Measurements from ENCODE around the gene PDIA5. TPM values are rescaled to one million over a fixed set of nuclear protein-coding genes. Genes with fewer than 3 reads are reported as not detected.
"Not testable (repeated sequence)": the region's sequence is repeated elsewhere in the genome, so short reads cannot be mapped to it uniquely, and the experiment has no call there.

Gene PDIA5
- polyA plus RNA-seq, 2 donors = 3.1 to 5.9 TPM

DNA sequence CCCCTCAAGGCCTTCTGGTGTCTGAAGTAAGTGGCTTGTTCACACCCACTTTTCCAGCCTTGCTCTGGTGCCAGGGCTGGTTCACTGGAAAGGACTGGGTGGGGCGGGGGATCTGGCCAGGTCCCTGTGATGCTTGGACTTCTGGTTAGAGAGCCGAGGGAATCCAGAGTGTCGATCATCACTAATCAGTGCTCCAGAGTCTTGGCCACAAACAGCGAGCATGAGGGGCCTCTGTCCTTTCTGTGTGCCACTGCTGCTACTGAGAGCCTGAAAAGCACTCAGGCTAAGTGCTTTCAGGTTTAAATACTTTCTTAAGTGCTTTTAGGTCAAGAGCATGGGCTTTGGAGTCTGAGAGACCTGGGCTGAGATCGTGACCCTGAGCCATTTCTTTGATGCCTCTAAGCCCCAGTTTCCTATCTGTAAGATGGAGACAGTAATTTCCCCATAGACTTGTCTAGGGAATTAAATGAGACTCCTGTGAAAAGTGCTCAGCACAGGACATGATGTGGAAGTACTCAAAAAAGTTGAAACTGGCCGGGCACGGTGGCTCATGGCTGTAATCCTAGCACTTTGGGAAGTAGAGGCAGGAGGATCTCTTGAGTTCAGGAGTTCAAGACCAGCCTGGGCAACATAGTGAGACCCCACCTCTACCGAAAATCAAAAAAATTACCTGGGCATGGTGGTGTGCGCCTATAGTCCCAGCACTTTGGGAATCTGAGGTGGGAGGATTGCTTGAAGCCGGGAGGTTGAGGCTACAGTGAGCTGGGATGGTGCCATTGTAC is 81.1 kb downstream of the PDIA5 start:
- Histone ChIP-seq H3K4me1 (ENCODE audit: control insufficient read depth in 2 of 2, insufficient read depth in 2 of 2, low read length in 1 of 2) (peaks cover 0 to 2% of the 10 kb centered on the region in 2 donors), H3K9me3 (ENCODE audit: control insufficient read depth in 2 of 2, insufficient read depth in 1 of 2, low read depth in 1 of 2, low read length in 1 of 2) (no peaks in the 10 kb centered on the region), H3K27me3 (ENCODE audit: control insufficient read depth in 1 of 2, insufficient read depth in 2 of 2, low read length in 2 of 2) (no peaks in the 10 kb centered on the region), H3K4me3 (ENCODE audit: low read depth in 1 of 2, low read length in 2 of 2) (no peak overlapping the region), H3K27ac (ENCODE audit: low read depth in 2 of 2, low read length in 1 of 2) (no peak overlapping the region), H3K36me3 (ENCODE audit: control insufficient read depth in 2 of 2, insufficient read depth in 2 of 2, low read length in 1 of 2) (peaks cover 12 to 19% of the 10 kb centered on the region in 2 donors)
- WGBS, 2 donors = 94 to 98% methylated on average over 10 of the region's 10 CpGs

DNA sequence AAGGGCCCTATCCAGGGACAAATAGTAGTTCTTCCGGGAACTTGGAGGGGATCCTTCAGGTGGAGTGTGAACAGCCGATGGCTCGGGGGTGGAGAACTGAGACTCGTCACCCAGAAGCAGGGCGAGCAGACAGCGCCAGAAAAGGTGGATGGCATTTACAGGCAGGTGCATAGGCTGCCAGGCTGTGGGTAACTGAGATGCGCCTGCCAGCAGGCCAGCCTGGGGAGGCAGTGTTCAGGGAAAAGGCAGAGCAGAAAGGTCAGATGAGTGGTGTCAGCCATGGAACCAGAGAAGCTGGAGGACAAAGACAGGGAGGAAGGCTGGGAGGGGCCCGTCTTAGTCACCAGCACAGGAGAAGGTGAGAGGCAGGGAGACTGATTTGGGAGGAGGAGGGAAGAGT is 81.9 kb downstream of the PDIA5 start:
- peaks cover 12 to 19% of the 10 kb centered on the region in 2 donors for H3K36me3 ChIP-seq (ENCODE audit: control insufficient read depth in 2 of 2, insufficient read depth in 2 of 2, low read length in 1 of 2)
- H3K4me3 ChIP-seq (ENCODE audit: low read depth in 1 of 2, low read length in 2 of 2) = no peak overlapping the region
- no peak overlapping the region for H3K27ac ChIP-seq (ENCODE audit: low read depth in 2 of 2, low read length in 1 of 2)
- H3K27me3 ChIP-seq (ENCODE audit: control insufficient read depth in 1 of 2, insufficient read depth in 2 of 2, low read length in 2 of 2) = no peaks in the 10 kb centered on the region
- H3K9me3 ChIP-seq (ENCODE audit: control insufficient read depth in 2 of 2, insufficient read depth in 1 of 2, low read depth in 1 of 2, low read length in 1 of 2) = no peaks in the 10 kb centered on the region
- peaks cover 0 to 2% of the 10 kb centered on the region in 2 donors for H3K4me1 ChIP-seq (ENCODE audit: control insufficient read depth in 2 of 2, insufficient read depth in 2 of 2, low read length in 1 of 2)
- WGBS, 2 donors = 90 to 95% methylated on average over 8 of the region's 8 CpGs

DNA sequence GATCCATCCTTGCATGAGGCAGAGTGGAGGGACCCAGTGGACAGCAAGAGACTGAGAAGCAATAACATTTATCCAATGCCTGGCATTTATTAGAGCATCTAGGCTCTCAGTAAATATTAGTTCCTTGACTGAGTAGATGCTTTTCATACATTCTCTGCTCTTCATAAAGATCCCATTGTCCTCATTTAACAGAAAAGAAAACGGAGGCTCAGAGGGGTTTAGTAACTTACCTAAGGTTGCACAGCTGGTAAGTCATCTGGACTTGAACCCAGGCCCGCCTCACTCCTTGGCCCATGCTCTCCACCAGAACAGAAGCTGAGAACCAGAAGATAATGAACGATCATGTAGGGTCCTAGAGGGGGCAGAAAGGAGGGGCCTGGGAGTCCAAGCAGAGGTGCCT is 82.7 kb downstream of the PDIA5 start:
- 94% methylated on average over 3 of the region's 3 CpGs for WGBS, 2 donors
- H3K4me3 ChIP-seq (ENCODE audit: low read depth in 1 of 2, low read length in 2 of 2) = no peak overlapping the region
- H3K27ac ChIP-seq (ENCODE audit: low read depth in 2 of 2, low read length in 1 of 2) = no peak overlapping the region
- H3K9me3 ChIP-seq (ENCODE audit: control insufficient read depth in 2 of 2, insufficient read depth in 1 of 2, low read depth in 1 of 2, low read length in 1 of 2) = no peaks in the 10 kb centered on the region
- peaks cover 13 to 19% of the 10 kb centered on the region in 2 donors for H3K36me3 ChIP-seq (ENCODE audit: control insufficient read depth in 2 of 2, insufficient read depth in 2 of 2, low read length in 1 of 2)
- H3K4me1 ChIP-seq (ENCODE audit: control insufficient read depth in 2 of 2, insufficient read depth in 2 of 2, low read length in 1 of 2) = peaks cover 0 to 2% of the 10 kb centered on the region in 2 donors
- H3K27me3 ChIP-seq (ENCODE audit: control insufficient read depth in 1 of 2, insufficient read depth in 2 of 2, low read length in 2 of 2) = no peaks in the 10 kb centered on the region

DNA sequence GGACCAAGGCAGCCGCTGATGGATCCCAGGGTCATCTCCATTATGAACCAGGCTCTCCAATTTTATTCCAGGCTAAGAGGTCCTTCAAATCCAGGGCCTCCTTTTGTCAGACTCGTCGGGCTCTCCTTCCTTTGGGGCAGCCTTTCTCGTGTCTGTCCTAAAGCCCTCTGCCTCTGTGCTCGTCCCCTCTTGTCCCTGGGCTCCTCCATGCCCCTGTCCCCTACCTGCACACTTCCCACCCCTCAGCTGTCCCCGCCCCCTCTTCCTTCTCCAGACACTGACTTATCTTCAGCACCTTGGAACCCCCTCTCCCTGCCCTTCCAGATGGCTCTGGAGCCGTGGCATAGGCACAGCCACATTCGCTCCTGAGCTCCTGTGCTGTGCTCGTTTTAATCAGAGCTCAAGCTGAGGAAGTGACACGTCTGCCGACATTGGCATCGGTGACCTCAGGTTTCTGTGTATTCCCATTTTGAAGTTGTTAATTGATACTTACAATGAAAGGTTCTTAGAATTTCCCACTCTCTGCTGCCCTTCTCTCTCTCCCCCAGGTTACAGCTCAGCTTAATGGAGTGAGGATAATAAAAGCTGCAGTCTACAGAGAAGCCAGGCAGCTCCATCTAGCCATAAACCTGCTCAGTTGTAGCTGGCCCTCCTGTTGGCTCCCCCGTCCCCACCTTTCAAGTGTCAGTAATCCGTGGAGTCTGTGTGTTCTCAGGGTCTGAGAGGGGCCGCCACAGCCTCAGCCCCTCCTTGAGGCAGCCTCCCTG is 83.8 kb downstream of the PDIA5 start:
- H3K4me1 ChIP-seq (ENCODE audit: control insufficient read depth in 2 of 2, insufficient read depth in 2 of 2, low read length in 1 of 2) = peaks cover 0 to 2% of the 10 kb centered on the region in 2 donors
- no peaks in the 10 kb centered on the region for H3K27me3 ChIP-seq (ENCODE audit: control insufficient read depth in 1 of 2, insufficient read depth in 2 of 2, low read length in 2 of 2)
- WGBS, 2 donors = 92% methylated on average over 15 of the region's 15 CpGs
- no peak overlapping the region for H3K4me3 ChIP-seq (ENCODE audit: low read depth in 1 of 2, low read length in 2 of 2)
- no peaks in the 10 kb centered on the region for H3K9me3 ChIP-seq (ENCODE audit: control insufficient read depth in 2 of 2, insufficient read depth in 1 of 2, low read depth in 1 of 2, low read length in 1 of 2)
- peaks cover 14 to 18% of the 10 kb centered on the region in 2 donors for H3K36me3 ChIP-seq (ENCODE audit: control insufficient read depth in 2 of 2, insufficient read depth in 2 of 2, low read length in 1 of 2)
- H3K27ac ChIP-seq (ENCODE audit: low read depth in 2 of 2, low read length in 1 of 2) = no peak overlapping the region

DNA sequence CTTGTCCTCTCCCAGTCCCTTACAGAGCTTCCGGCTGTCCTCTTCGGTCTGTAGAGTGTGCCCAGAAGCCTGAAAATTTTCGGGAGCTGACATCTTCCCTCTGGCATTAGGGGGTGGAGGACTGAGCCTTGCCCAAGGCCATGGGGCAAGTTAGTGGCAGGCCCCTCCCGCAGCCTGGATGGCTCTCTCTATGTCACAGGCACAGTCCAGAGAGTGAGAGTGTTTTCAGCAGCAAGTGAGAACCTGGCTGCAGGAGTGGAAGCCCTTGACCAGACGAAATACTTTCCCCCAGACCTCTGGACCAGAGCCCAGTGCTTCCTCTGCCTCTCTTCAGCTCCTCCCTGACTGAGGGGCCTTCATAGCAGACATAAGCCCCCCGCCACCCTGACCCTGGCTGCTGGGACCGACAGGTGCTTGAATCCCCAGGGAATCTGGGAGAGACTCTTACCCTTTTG is 84.5 kb downstream of the PDIA5 start:
- Histone ChIP-seq H3K36me3 (ENCODE audit: control insufficient read depth in 2 of 2, insufficient read depth in 2 of 2, low read length in 1 of 2) (peaks cover 13 to 15% of the 10 kb centered on the region in 2 donors), H3K4me1 (ENCODE audit: control insufficient read depth in 2 of 2, insufficient read depth in 2 of 2, low read length in 1 of 2) (peaks cover 0 to 2% of the 10 kb centered on the region in 2 donors), H3K27ac (ENCODE audit: low read depth in 2 of 2, low read length in 1 of 2) (no peak overlapping the region), H3K27me3 (ENCODE audit: control insufficient read depth in 1 of 2, insufficient read depth in 2 of 2, low read length in 2 of 2) (no peaks in the 10 kb centered on the region), H3K9me3 (ENCODE audit: control insufficient read depth in 2 of 2, insufficient read depth in 1 of 2, low read depth in 1 of 2, low read length in 1 of 2) (no peaks in the 10 kb centered on the region), H3K4me3 (ENCODE audit: low read depth in 1 of 2, low read length in 2 of 2) (no peak overlapping the region)
- WGBS, 2 donors = 89 to 95% methylated on average over 7 of the region's 7 CpGs

DNA sequence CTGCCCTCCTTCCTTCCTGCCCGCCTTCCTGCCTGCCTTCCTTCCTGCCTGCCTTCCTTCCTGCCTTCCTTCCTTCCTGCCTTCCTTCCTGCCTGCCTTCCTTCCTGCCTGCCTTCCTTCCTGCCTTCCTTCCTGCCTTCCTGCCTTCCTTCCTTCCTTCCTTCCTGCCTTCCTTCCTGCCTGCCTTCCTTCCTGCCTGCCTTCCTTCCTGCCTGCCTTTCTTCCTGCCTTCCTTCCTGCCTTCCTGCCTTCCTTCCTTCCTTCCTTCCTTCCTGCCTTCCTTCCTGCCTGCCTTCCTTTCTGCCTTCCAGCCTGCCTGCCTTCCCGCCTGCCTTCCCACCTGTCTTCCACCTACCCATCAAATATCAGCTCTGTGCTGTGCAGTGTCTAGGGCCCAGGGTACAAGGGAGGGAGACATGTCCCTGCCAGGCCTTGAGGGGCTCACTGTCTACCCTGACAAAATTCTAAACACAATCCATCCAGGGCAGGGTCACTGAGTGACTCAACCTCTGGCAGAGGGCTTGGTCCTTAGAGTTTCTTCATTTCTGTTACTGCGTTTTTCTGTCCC is 85.1 kb downstream of the PDIA5 start:
- not testable (repeated sequence) for H3K27me3 ChIP-seq (ENCODE audit: control insufficient read depth in 1 of 2, insufficient read depth in 2 of 2, low read length in 2 of 2); H3K27ac ChIP-seq (ENCODE audit: low read depth in 2 of 2, low read length in 1 of 2); H3K4me1 ChIP-seq (ENCODE audit: control insufficient read depth in 2 of 2, insufficient read depth in 2 of 2, low read length in 1 of 2); H3K9me3 ChIP-seq (ENCODE audit: control insufficient read depth in 2 of 2, insufficient read depth in 1 of 2, low read depth in 1 of 2, low read length in 1 of 2); H3K4me3 ChIP-seq (ENCODE audit: low read depth in 1 of 2, low read length in 2 of 2)
- H3K36me3 ChIP-seq (ENCODE audit: control insufficient read depth in 2 of 2, insufficient read depth in 2 of 2, low read length in 1 of 2) = peaks cover 13 to 15% of the 10 kb centered on the region in 2 donors
- 77 to 86% methylated on average over 3 of the region's 3 CpGs for WGBS, 2 donors

DNA sequence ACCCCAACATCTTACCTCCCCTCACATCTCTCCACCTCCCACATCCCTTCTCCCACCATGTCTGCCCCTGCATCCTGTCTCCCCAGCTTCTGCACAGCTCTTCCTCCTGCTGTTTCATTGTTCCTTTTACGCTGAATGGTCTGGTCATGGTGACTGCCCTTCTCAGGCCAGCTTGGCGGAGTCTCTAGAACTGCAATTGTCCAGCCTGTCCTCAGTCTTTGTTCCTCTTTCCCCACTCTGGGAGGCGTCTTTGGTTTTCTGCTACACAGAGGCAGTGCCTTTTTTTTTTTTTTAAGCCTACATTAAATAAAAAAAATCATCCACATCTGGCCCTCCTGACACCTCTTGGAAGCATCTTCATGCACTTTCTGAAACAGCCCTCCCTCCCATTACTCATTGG is 85.9 kb downstream of the PDIA5 start:
- Histone ChIP-seq H3K4me1 (ENCODE audit: control insufficient read depth in 2 of 2, insufficient read depth in 2 of 2, low read length in 1 of 2) (peaks cover 0 to 2% of the 10 kb centered on the region in 2 donors), H3K27me3 (ENCODE audit: control insufficient read depth in 1 of 2, insufficient read depth in 2 of 2, low read length in 2 of 2) (no peaks in the 10 kb centered on the region), H3K4me3 (ENCODE audit: low read depth in 1 of 2, low read length in 2 of 2) (no peak overlapping the region), H3K27ac (ENCODE audit: low read depth in 2 of 2, low read length in 1 of 2) (no peak overlapping the region), H3K9me3 (ENCODE audit: control insufficient read depth in 2 of 2, insufficient read depth in 1 of 2, low read depth in 1 of 2, low read length in 1 of 2) (no peaks in the 10 kb centered on the region), H3K36me3 (ENCODE audit: control insufficient read depth in 2 of 2, insufficient read depth in 2 of 2, low read length in 1 of 2) (peaks cover 12 to 13% of the 10 kb centered on the region in 2 donors)
- 91 to 96% methylated on average over 3 of the region's 3 CpGs for WGBS, 2 donors

DNA sequence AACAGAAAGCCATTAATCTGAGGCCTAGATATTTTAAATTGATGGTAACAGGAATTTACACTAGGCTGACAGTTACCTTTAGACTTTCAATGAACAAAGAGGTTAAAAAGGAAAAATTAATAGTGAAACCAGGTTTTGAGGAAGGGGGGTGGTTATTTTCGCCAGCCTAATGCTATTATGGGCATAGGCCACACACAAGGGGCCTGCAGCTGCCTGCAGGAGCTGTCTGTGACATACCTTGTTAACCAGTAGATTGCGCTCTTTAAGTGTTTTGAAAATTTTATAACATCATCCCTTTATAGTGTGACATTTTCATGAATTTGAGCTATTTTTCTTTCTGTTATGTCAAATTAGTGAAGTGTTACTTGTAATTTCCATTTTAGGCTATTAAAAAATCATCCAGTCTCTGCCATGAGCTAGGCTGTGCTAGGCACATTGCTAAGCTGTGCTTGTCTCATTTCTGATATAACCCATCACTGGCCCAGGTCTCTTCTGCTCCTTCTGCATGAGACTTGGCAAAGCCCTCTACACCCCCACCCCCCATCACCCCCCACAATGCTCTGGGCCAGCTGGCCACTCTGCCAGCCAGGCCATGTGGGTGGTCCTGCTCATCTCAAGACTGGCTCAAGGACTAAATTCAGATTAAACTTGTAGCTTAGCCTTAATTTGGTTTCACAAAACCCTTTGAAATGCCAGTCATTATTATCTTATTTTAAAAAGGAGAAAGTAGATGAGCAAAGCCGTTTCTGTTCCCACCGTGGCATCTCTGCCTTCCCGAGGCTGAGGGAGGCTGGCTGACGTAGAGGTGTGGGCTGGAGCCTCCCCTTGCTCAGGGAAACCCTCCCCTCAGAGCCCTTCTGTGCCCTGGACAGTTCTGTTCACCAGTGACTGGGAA is 86.5 kb downstream of the PDIA5 start:
- H3K4me1 ChIP-seq (ENCODE audit: control insufficient read depth in 2 of 2, insufficient read depth in 2 of 2, low read length in 1 of 2) = peaks cover 0 to 2% of the 10 kb centered on the region in 2 donors
- H3K36me3 ChIP-seq (ENCODE audit: control insufficient read depth in 2 of 2, insufficient read depth in 2 of 2, low read length in 1 of 2) = peaks cover 12 to 13% of the 10 kb centered on the region in 2 donors
- no peak overlapping the region for H3K27ac ChIP-seq (ENCODE audit: low read depth in 2 of 2, low read length in 1 of 2)
- 85 to 93% methylated on average over 6 of the region's 6 CpGs for WGBS, 2 donors
- no peaks in the 10 kb centered on the region for H3K9me3 ChIP-seq (ENCODE audit: control insufficient read depth in 2 of 2, insufficient read depth in 1 of 2, low read depth in 1 of 2, low read length in 1 of 2)
- no peak overlapping the region for H3K4me3 ChIP-seq (ENCODE audit: low read depth in 1 of 2, low read length in 2 of 2)
- H3K27me3 ChIP-seq (ENCODE audit: control insufficient read depth in 1 of 2, insufficient read depth in 2 of 2, low read length in 2 of 2) = no peaks in the 10 kb centered on the region

All from esophagus (tissue), 2 donors.